OCI-LY1 (cell line): ENCODE data around the gene IL12RB1.

ENCODE experiments used
- CTCF ChIP-seq: fragments of 200-600 bp; sonication (generic), shearing (Covaris generic); IDR thresholded peaks from 2 replicates; pipeline ENCODE4 v1.5.1; 2017; ENCODE audit warnings: mild to moderate bottlenecking, antibody characterized with exemption, low read length, moderate library complexity, mixed read lengths
- EZH2 ChIP-seq: fragments of 200-600 bp; sonication (generic), shearing (Covaris generic); IDR thresholded peaks from 2 replicates; pipeline ENCODE4 v1.8.0; 2017; ENCODE audit warnings: borderline replicate concordance, mixed run types, mild to moderate bottlenecking, antibody characterized with exemption, low read length, moderate library complexity, mixed read lengths

DNA sequence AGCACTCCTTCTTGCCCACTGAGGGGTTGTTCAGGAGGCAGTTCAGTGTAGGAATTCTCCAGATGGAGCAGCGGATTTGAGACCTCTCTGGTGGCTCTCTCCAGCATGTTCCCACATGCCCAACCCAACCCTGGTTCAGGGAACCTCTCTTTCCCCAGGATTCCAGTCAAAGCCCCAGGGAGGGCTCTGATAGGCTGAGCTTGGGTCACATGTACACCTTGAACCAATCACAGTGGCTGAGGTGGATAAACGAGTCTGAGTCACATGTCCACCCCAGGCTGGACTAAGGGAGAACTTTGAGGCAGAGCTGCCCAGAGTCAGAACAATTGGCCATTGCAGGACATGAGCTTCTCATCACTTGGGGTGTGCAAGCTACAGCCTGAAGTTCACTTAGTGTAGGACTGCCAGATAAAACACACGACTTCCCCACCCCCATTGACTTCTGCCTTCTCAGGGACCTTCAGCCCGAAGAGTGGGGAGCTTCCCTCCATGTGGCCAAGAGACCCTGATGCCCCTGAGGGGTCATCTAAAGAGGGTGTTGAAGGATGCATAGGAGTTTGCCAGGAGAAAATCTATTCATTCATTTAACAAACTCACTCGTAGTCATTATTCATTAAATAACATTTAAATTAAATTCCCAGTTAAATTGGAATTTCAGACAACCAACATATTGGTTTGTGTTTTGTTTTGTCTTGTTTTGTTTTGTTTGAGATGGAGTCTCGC is 6.9 kb upstream of the IL12RB1 start:
- no peak for TF ChIP-seq EZH2
- no peak for TF ChIP-seq CTCF
